Kidney epithelial cell (primary cell): ENCODE measurements around the gene DPT. TPM values are rescaled to one million over a fixed set of nuclear protein-coding genes. Genes with fewer than 3 reads are reported as not detected.

Source experiments
- DNase-seq: peaks from one replicate; pipeline ENCODE4 v3.0.0-alpha.2; 2010; ENCODE audit warnings: low read depth
- H3K27me3 ChIP-seq: 2 replicates; pipeline ENCODE4 v1.6.0; 2011; ENCODE audit warnings: low read length; ENCODE audit not compliant: control insufficient read depth, insufficient read depth
- H3K36me3 ChIP-seq: 2 replicates; pipeline ENCODE4 v1.5.1; 2011; ENCODE audit warnings: low read length; ENCODE audit not compliant: control insufficient read depth, insufficient read depth
- H3K4me3 ChIP-seq: 2 replicates; pipeline ENCODE4 v1.5.1; 2011; ENCODE audit warnings: low read depth, mild to moderate bottlenecking, control low read depth, low read length
- total RNA-seq: library from RNA; depleted of rRNA; stranded (reverse); fragments of >200 nt; gene quantifications from 2 replicates; pipeline ENCODE4 v1.2.3, GENCODE V29; 2015
- TF ChIP-seq, protein P1 (sequence below): IDR thresholded peaks from 2 replicates; pipeline ENCODE4 v1.5.1; 2011; ENCODE audit warnings: mild to moderate bottlenecking, moderate library complexity, low read length, control low read depth, inconsistent platforms; ENCODE audit not compliant: insufficient read depth, poor library complexity, severe bottlenecking

DPT gene
- total RNA-seq, 1 donor from 2014 or later: not detected

DNA sequence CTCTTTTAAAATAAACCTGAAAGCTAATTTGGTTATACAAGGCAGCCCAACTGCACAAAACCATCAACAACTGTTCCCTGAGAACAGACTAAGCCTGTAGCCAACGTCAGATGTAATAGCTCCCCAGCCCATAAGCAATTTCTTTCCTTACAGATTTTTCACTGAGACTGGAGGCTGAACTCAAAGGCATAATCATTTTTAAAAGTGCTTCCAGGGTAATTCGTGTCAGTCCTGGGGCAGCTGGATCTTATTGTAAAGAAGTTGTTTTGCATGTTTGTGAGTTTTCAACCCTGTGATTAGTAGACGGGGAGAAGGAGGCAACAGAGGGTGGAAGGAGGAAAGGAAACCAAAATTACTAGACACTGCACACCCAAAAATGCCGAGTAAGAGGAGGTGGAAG is 3.2 kb downstream of the DPT start:
- no peaks in the 10 kb centered on the region for H3K27me3 ChIP-seq
- TF ChIP-seq, protein P1, sequence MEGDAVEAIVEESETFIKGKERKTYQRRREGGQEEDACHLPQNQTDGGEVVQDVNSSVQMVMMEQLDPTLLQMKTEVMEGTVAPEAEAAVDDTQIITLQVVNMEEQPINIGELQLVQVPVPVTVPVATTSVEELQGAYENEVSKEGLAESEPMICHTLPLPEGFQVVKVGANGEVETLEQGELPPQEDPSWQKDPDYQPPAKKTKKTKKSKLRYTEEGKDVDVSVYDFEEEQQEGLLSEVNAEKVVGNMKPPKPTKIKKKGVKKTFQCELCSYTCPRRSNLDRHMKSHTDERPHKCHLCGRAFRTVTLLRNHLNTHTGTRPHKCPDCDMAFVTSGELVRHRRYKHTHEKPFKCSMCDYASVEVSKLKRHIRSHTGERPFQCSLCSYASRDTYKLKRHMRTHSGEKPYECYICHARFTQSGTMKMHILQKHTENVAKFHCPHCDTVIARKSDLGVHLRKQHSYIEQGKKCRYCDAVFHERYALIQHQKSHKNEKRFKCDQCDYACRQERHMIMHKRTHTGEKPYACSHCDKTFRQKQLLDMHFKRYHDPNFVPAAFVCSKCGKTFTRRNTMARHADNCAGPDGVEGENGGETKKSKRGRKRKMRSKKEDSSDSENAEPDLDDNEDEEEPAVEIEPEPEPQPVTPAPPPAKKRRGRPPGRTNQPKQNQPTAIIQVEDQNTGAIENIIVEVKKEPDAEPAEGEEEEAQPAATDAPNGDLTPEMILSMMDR: no peak
- H3K4me3 ChIP-seq: no peak overlapping the region
- DNase-seq: no peak
- H3K36me3 ChIP-seq: no peaks in the 10 kb centered on the region

DNA sequence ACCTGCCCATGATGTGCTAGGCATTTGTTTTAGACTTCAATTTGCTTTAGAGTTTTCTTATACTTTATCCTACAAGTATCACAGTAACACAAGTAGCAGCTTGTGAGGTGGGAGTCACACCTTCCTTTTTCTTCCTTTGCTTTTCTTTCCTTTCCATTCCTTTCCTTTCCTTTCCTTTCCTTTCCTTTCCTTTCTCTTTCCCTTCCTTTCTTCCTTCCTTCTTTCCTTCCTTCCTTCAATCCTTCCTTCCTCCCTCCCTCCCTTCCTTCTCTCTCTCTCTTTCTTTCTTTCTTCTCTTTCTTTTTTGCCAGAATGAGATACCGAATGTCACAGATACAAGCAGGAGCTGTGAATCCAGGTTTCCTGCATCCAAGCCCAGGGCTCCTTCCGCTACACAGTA is 3.9 kb downstream of the DPT start:
- TF ChIP-seq, protein P1: no peak

DNA sequence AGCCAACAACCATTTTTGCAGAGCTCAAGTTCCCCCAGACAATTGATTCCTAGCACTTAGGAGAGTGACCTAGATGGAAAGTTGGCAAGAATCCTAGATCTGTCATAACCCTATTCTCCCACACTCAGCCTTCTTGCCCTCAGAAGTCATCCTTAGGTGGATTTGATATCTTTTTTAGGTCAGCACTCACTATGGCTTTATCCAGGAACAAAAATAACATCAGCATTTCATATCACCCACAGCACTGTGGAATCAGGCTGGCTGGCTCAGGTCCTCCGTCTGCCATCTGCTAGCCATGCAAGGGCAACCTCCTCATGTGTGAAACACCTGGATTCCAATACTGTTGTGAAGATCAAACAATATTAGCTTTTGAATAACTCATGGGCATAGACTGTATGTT is 6.0 kb downstream of the DPT start:
- H3K36me3 ChIP-seq: no peaks in the 10 kb centered on the region
- TF ChIP-seq, protein P1: no peak
- no peaks in the 10 kb centered on the region for H3K27me3 ChIP-seq
- H3K4me3 ChIP-seq: no peak overlapping the region
- DNase-seq: no peak

More for the DNA sequence above, 3.9 kb downstream of the DPT start:
- H3K4me3 ChIP-seq: no peak overlapping the region
- H3K27me3 ChIP-seq: no peaks in the 10 kb centered on the region
- H3K36me3 ChIP-seq: no peaks in the 10 kb centered on the region
- no peak for DNase-seq

DNA sequence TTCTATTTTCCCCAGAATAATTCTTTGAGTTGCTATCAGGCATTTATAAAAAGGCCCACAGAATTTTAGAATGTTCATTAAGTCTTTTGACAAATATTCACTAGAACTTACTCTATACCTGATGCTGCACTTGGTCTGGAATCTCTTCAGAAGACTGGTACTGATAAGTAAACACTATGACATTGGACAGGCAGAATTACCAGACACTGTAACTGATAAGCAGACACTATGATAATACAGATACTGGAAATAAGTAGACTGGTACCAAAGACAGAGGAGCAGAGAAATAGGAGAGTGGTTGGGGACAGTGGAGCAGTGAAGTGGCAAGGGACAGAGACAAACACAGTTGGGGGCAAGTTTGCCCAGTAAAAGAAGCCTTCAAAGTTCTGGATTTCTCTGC is 8.2 kb downstream of the DPT start:
- TF ChIP-seq, protein P1: no peak
- Histone ChIP-seq H3K4me3 (no peak overlapping the region), H3K36me3 (no peaks in the 10 kb centered on the region), H3K27me3 (no peaks in the 10 kb centered on the region)
- no peak for DNase-seq

DNA sequence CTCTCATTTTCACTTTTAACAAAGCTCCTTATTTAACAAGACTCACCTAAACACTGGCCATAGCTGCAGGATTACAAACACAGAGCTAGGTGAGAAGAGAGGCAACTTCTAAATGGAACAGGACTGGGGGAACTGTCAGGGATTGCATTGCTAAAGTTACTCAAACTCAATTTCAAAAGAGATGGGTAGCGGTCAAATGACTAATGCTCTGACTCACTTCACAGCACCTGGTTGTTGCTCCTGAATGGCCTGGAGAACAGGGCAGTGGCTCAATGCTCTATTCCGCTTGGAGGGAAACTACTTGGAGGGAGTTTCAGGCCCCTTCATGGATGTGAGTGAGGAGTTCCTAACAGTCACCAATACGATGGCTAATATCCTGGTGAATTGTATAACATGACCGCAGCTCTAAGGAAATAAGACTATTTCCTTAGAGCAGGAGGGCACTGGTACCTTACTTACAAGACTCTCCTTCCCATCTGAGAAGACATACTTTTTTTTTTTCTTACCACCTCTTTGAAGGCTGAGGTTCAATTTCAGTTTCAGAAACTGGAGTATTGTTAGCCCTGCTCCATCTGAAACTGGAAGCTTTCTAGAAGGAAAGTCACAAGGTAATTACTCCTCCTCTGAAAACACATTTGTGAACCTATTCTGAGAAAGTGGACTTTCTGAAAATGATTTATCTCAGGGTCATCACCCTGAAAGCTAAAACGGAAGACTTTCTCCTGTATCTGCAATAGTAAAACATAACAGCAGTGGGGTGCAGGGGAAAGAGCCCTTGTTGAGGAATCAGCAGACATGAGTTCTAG is 9.5 kb downstream of the DPT start:
- no peak overlapping the region for H3K4me3 ChIP-seq
- H3K36me3 ChIP-seq: no peaks in the 10 kb centered on the region
- peak; percentile 69 for DNase-seq
- no peaks in the 10 kb centered on the region for H3K27me3 ChIP-seq
- TF ChIP-seq, protein P1: no peak
